IPS-NIHi11 (cell line): ENCODE data around the gene ZNF584.
A peak's percentile ranks its signal among the peaks of the same experiment; 100 is the strongest.
"Not testable (repeated sequence)": the region's sequence is repeated elsewhere in the genome, so short reads cannot be mapped to it uniquely, and the experiment has no call there.

ENCODE experiments used
- DNase-seq: peaks from one replicate; pipeline ENCODE4 v3.0.0; 2012; ENCODE audit warnings: mixed read lengths, low spot score

ZNF584 gene

DNA sequence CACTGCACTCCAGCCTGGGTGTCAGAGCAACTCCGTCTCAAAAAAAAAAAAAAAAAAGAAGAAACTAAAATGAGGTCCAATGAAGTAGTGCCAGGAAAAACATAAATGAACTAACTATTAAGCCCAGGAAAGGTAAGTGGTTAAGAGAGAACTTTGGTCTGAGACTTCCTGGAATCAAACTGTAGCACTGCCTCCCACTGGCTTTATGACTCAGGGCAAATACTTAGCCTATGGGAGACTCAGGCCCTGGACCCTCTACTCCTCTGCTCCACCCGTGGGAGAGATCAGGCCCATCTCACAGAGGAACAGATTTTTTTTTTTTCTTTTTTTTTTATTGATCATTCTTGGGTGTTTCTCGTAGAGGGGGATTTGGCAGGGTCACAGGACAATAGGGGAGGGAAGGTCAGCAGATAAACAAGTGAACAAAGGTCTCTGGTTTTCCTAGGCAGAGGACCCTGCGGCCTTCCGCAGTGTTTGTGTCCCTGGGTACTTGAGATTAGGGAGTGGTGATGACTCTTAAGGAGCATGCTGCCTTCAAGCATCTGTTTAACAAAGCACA is 4.5 kb upstream of the ZNF584 start:
- not testable (repeated sequence) for DNase-seq

DNA sequence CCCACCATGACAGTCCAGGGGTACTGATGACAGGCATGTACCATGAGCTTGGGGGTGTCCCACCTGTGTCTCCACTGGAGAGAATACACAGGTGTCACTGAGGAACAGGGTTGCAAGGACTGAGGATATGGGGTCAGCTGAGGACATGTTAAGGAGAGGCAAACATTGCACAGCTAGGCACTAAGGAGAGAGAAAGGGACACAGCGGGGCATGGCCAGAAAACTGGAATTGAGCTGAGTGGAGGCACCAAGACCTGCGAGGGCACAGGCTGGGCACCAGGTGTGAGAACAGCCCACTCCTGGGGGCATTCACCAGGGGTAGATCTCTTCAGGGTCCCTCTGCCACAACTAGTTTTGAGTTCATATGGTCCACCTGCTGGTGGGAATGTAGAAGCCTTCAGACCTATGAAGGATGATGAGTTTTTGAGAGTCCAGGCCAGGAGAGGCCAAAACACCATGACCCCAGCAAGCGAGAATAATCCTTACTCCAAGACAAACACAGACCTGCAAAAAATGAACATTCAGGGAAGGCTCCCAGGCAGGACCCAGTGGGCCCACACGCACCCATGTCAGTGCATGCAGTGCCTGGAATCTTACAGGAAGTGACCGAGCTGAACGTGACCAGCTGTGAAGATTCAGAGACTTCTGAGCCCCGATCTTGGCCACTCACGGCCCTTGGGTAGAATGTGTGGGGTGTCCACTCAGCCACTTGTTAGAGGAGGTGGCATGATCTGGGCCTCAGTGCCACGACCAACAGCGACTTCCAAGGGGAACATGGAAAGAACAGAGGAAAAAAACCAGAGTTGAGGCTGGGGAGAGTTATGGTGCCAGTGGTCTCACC is 1.4 kb upstream of the ZNF584 start:
- no peak for DNase-seq

- no peak for DNase-seq
These were observed 744 bp upstream of the ZNF584 start for GRCh38 chr19:58407658-58408151.

DNA sequence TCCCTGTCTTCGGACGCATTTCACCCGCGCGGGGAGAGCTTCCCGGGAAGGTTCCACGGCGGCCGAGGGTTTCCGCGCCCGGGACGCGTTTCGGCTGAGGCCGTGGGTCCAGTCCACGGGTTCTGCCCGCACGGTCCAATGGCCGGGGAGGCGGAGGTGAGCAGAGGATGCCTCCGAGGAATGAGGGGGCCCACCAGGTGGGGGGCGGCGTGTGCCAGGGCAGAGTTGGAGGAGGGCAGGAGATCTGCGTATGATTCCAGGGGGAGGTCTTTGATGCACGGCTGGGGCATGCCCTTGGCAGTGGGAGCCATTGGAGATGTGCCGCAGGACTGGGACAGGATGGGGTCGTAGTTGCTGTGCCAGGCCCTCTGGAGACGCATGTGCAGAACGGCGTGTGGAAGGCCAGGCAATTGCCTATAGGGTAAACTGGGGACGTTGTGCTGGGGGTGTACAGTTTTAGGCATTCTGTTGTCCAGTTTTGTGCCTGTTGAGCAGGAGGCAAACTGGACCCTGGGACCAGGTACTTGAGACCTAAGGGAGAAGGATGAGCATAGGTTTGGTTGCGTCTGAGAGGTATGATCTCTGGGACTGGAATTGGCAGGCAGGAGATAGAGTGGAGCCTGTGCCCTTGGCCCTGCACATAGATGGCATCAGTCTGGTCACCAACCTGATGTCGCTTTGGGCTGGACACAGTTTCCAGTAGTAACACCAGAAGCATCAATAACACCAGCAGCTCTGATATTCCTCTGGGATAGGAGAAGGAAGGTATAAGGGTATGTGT is 751 bp downstream of the ZNF584 start:
- peak; percentile 30 for DNase-seq

DNA sequence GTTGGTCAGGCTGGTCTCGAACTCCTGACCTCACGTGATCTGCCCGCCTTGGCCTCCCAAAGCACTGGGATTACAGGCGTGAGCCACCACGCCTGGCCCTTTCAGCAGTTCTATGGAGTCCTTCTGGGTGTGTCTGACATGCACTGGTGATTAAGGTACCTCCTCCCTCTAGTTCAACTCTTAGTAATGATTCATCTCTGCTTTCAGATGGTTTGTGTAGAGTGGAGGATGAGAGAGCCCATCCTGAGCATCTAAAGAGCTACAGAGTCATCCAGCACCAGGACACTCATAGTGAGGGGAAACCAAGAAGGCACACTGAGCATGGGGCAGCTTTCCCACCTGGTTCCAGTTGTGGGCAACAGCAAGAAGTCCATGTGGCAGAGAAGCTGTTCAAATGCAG is 8.2 kb downstream of the ZNF584 start:
- DNase-seq = no peak

DNA sequence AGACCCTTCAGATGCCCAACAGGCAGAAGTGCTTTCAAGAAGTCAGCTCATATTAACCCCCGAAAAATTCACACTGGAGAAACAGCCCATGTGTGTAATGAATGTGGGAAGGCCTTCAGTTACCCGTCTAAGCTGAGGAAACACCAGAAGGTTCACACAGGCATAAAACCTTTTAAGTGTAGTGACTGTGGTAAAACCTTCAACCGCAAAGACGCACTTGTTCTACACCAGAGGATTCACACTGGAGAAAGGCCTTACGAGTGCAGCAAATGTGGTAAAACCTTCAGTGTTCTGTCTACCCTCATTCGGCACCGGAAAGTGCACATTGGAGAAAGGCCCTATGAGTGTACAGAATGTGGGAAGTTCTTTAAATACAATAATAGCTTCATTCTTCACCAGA is 8.6 kb downstream of the ZNF584 start:
- DNase-seq = no peak

DNA sequence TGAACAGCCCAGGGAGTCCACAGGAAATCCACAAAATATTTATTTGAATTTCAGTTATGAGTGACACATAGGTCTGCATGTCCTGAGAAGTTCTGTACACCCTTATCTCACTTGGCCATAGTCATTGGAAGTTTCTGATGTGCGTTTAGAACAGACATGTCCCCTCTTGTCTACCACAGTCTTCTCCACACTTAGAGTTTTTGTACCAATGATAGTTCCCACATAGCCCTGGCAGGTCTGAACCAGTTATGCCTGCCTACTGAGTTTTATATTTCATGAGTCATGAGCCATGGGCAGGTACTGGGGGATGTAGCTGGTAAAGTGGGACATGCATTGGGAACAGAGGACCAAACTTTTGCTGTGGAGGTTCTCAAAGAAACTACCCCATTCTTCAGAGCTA is 20.2 kb downstream of the ZNF584 start:
- DNase-seq = no peak

DNA sequence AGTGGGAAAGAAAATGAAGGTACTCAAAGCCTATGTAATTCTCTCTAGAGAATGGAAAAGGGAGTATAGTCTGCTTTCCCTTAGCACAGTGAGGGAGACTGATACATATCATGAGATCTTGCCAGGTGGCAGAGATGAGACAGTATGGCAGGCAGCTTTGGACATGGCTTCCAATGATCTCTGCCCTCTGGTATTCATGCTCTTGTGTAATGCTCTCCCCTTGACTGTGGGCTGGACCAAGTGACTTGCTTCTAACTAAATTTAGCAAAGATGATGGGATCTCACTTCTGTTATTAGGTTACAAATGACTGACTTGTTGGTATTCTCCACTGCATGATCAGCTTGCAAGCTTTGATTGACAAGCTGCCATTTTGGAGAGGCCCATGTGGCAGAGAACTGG is 21.3 kb downstream of the ZNF584 start:
- no peak for DNase-seq

DNA sequence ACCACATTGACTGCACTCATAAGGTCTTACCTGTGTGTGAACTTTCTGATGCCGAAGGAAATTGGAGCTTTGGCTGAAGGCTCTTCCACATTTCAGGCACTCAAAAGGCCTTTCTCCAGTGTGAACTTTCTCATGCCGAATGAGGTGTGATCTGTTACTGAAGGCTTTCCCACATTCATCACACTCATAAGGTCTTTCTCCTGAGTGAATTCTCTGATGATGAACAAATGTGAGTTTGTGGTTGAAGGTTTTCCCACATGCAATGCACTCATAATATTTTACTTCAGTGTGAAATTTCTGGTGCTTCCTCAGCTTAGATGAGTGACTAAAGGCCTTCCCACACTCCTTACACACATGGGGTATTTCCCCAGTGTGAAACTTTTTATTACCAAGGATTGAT is 25.8 kb downstream of the ZNF584 start:
- DNase-seq = no peak

GRCh38 chr19:58439576-58440554 is 31.4 kb downstream of the ZNF584 start, which contains the start of gene ZNF132:
TSS of gene ZNF132 (minus strand) at chr19:58440153. CDS start at chr19:58439821, 332 bp downstream.
- DNase-seq = peak; percentile 59

GRCh38 chr19:58440556-58440955 is 32.1 kb downstream of the ZNF584 start:
- DNase-seq = no peak

- DNase-seq = not testable (repeated sequence)
These were observed 34.5 kb downstream of the ZNF584 start for GRCh38 chr19:58442986-58443385.

DNA sequence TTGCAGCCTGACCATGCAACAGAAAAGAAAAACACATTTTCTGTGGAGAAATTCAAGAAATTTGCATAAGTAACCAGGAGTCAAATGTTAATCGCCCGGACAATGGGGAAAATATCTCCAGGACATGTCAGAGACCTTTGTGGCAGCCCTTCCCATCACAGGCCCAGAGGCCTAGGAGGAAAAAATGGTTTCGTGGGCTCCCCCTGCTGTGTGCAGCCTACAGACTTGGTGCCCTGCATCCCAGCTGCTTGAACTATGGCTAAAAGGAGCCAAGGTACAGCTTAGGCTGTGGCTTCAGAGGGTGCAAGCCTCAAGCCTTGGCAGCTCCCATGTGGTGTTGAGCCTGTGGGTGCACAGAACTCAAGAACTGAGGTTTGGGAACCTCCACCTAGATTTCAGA is 40.4 kb downstream of the ZNF584 start:
- DNase-seq = not testable (repeated sequence)

DNA sequence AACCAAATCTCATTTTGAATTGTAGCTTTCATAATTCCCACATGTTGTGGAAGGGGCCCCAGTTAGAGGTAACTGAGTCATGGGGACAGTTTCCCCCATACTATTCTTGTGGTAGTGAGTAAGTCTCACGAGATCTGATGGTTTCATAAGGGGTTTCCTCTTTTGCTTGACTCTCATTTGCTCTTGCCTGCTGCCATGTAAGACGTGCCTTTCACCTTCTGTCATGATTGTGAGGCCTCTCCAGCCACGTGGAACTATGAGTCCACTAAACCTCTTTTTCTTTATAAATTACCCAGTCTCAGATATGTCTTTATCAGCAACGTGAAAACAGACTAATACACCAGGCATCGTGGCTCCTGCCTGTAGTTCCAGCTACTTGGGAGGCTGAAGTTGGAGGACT is 41.5 kb downstream of the ZNF584 start:
- DNase-seq = not testable (repeated sequence)

- DNase-seq = no peak
These were observed 42.5 kb downstream of the ZNF584 start for GRCh38 chr19:58450856-58451357.

GRCh38 chr19:58451358-58452101 is 43.1 kb downstream of the ZNF584 start, which contains the start of gene ZNF324B:
TSS of gene ZNF324B (plus strand) at chr19:58451622. CDS start at chr19:58453702, 2,080 bp downstream.
- DNase-seq = peak; percentile 99

DNA sequence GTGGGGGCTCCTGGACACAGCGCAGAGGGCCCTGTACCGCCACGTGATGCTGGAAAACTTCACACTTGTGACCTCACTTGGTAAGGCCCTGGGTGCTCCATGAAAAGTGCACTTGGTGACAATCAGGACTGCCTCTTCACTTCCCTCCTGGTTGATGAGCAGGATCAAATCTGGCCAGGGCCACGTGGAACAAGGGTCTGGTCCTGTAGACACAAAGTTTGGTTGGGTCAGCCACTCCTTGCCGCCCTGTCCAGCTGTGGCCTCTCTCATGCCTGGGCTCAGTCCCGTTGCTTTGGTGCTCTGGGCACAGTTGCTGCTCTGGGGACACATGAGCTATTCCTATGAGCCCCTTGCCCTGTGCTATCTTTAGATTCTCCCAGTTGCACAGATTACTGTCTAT is 45.3 kb downstream of the ZNF584 start:
- no peak for DNase-seq

DNA sequence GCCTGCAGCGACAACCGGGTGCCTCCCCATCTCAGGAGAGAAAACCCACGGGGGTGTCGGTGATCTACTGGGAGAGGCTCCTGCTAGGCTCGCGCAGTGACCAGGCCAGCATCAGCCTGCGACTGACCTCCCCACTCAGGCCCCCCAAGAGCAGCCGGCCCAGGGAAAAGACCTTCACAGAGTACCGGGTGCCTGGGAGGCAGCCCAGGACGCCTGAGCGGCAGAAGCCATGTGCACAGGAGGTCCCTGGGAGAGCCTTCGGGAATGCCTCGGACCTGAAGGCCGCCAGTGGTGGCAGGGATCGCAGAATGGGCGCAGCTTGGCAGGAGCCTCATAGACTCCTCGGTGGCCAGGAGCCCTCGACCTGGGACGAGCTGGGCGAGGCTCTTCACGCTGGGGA is 46.9 kb downstream of the ZNF584 start:
- no peak for DNase-seq

DNA sequence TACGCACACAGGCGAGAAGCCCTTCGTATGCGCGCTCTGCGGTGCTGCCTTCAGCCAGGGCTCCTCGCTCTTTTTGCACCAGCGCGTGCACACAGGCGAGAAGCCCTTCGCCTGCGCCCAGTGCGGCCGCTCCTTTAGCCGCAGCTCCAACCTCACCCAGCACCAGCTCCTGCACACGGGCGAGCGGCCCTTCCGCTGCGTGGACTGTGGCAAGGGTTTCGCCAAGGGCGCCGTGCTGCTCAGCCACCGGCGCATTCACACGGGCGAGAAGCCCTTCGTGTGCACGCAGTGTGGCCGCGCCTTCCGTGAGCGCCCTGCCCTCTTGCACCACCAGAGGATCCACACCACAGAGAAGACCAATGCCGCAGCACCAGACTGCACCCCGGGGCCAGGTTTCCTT is 47.7 kb downstream of the ZNF584 start:
- no peak for DNase-seq

- DNase-seq = no peak
These were observed 51.6 kb downstream of the ZNF584 start for GRCh38 chr19:58460039-58460438.
